Measurements from ENCODE around the gene XPO6. TPM values are rescaled to one million over a fixed set of nuclear protein-coding genes. Genes with fewer than 3 reads are reported as not detected.

Gene XPO6
- total RNA-seq, 1 donor from 2014 or later, result 128 TPM

GRCh38 chr16:28084209-28084608 is 127.6 kb downstream of the XPO6 start:
- Mint-ChIP-seq H3K4me1 (ENCODE audit: unreplicated experiment) (no peaks in the 10 kb centered on the region), H3K27me3 (ENCODE audit: unreplicated experiment) (no peaks in the 10 kb centered on the region), H3K36me3 (ENCODE audit: unreplicated experiment) (no peaks in the 10 kb centered on the region), H3K27ac (ENCODE audit: unreplicated experiment) (no peak overlapping the region), H3K4me3 (ENCODE audit: unreplicated experiment) (no peak overlapping the region), H3K9me3 (ENCODE audit: unreplicated experiment) (no peaks in the 10 kb centered on the region)
- no peak for TF ChIP-seq CTCF (IDR thresholded peaks at IDR 0.05)
- DNase-seq (ENCODE audit: extremely low spot score, unreplicated experiment), result no peak

- H3K27ac Mint-ChIP-seq (ENCODE audit: unreplicated experiment), result no peak overlapping the region
These were observed 129.1 kb downstream of the XPO6 start for GRCh38 chr16:28082624-28083023.

GRCh38 chr16:28081391-28081968 is 130.3 kb downstream of the XPO6 start:
- TF ChIP-seq CTCF (IDR thresholded peaks at IDR 0.05), result no peak
- no peak for DNase-seq (ENCODE audit: extremely low spot score, unreplicated experiment)
- H3K36me3 Mint-ChIP-seq (ENCODE audit: unreplicated experiment), result no peaks in the 10 kb centered on the region

More at GRCh38 chr16:28082624-28083023, 129.1 kb downstream of the XPO6 start:
- no peaks in the 10 kb centered on the region for H3K36me3 Mint-ChIP-seq (ENCODE audit: unreplicated experiment)
- H3K4me3 Mint-ChIP-seq (ENCODE audit: unreplicated experiment), result no peak overlapping the region
- no peaks in the 10 kb centered on the region for H3K9me3 Mint-ChIP-seq (ENCODE audit: unreplicated experiment)
- no peak for TF ChIP-seq CTCF (IDR thresholded peaks at IDR 0.05)
- DNase-seq (ENCODE audit: extremely low spot score, unreplicated experiment), result no peak
- H3K27me3 Mint-ChIP-seq (ENCODE audit: unreplicated experiment), result no peaks in the 10 kb centered on the region
- H3K4me1 Mint-ChIP-seq (ENCODE audit: unreplicated experiment), result no peaks in the 10 kb centered on the region

GRCh38 chr16:28078261-28078660 is 133.5 kb downstream of the XPO6 start:
- no peak for DNase-seq (ENCODE audit: extremely low spot score, unreplicated experiment)
- Mint-ChIP-seq H3K9me3 (ENCODE audit: unreplicated experiment) (no peaks in the 10 kb centered on the region), H3K27ac (ENCODE audit: unreplicated experiment) (no peak overlapping the region), H3K27me3 (ENCODE audit: unreplicated experiment) (no peaks in the 10 kb centered on the region), H3K36me3 (ENCODE audit: unreplicated experiment) (no peaks in the 10 kb centered on the region), H3K4me3 (ENCODE audit: unreplicated experiment) (no peak overlapping the region), H3K4me1 (ENCODE audit: unreplicated experiment) (no peaks in the 10 kb centered on the region)
- no peak for TF ChIP-seq CTCF (IDR thresholded peaks at IDR 0.05)

More at GRCh38 chr16:28081391-28081968, 130.3 kb downstream of the XPO6 start:
- Mint-ChIP-seq H3K4me3 (ENCODE audit: unreplicated experiment) (no peak overlapping the region), H3K27ac (ENCODE audit: unreplicated experiment) (no peak overlapping the region), H3K27me3 (ENCODE audit: unreplicated experiment) (no peaks in the 10 kb centered on the region), H3K9me3 (ENCODE audit: unreplicated experiment) (no peaks in the 10 kb centered on the region), H3K4me1 (ENCODE audit: unreplicated experiment) (no peaks in the 10 kb centered on the region)

GRCh38 chr16:28073836-28074235 is 137.9 kb downstream of the XPO6 start:
- Mint-ChIP-seq H3K27me3 (ENCODE audit: unreplicated experiment) (peaks cover 8% of the 10 kb centered on the region), H3K36me3 (ENCODE audit: unreplicated experiment) (no peaks in the 10 kb centered on the region), H3K4me1 (ENCODE audit: unreplicated experiment) (no peaks in the 10 kb centered on the region), H3K9me3 (ENCODE audit: unreplicated experiment) (no peaks in the 10 kb centered on the region), H3K27ac (ENCODE audit: unreplicated experiment) (no peak overlapping the region), H3K4me3 (ENCODE audit: unreplicated experiment) (no peak overlapping the region)
- no peak for TF ChIP-seq CTCF (IDR thresholded peaks at IDR 0.05)
- DNase-seq (ENCODE audit: extremely low spot score, unreplicated experiment), result no peak
